ENCODE data around the gene IRF2. TPM values are rescaled to one million over a fixed set of nuclear protein-coding genes. Genes with fewer than 3 reads are reported as not detected.
A peak's percentile ranks its signal among the peaks of the same experiment; 100 is the strongest.

The IRF2 gene
- total RNA-seq, 1 donor from 2014 or later: 33.0 TPM

- ATAC-seq: peak; percentile 29
- DNase-seq: no peak
- intact Hi-C loops (cut with micrococcal nuclease): no loop called here
Measured at GRCh38 chr4:184417802-184418511, 56.4 kb downstream of the IRF2 start.

- peak; percentile 41 for ATAC-seq
- no peak for DNase-seq
- intact Hi-C loops (cut with micrococcal nuclease): no loop called here
Measured at GRCh38 chr4:184416913-184417734, 57.2 kb downstream of the IRF2 start.

DNA sequence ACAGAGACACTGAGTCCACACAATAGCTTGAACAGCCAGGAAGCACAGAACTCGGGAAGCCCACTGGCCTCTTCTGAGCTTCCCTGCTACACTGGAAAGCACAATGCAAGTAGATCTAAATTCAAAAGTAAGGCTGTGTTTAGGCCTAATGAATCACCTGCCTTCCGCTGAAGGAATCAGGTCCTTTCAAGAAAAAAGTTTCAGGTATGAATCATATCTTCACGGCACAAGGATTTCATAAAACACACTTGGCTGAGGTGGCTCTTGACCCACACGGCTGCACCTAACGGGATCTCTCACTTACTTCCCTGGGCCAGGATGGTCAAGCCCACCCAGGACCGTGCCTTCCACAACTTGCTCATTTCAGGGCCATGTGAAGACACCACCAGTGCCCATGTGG lies 59.3 kb downstream of the IRF2 start:
- DNase-seq (no peak), ATAC-seq (no peak)
- intact Hi-C loops (cut with micrococcal nuclease): no loop called here

GRCh38 chr4:184413261-184414046 lies 60.9 kb downstream of the IRF2 start:
- no peak for DNase-seq
- peak; percentile 68 for ATAC-seq
- intact Hi-C loops (cut with micrococcal nuclease): no loop called here

GRCh38 chr4:184410748-184411147 lies 63.6 kb downstream of the IRF2 start:
- DNase-seq: no peak
- intact Hi-C loops (cut with micrococcal nuclease): no loop called here
- ATAC-seq: no peak

GRCh38 chr4:184409911-184410692 lies 64.2 kb downstream of the IRF2 start:
- intact Hi-C loops (cut with micrococcal nuclease): no loop called here
- no peak for DNase-seq
- peak; percentile 52 for ATAC-seq

- intact Hi-C loops (cut with micrococcal nuclease): no loop called here
- DNase-seq: no peak
- ATAC-seq: no peak
Measured at GRCh38 chr4:184409502-184409901, 64.8 kb downstream of the IRF2 start.

GRCh38 chr4:184408684-184409081 lies 65.7 kb downstream of the IRF2 start:
- DNase-seq (peak; percentile 60), ATAC-seq (peak; percentile 31)
- intact Hi-C loops (cut with micrococcal nuclease): no loop called here

- no peak for ATAC-seq
- DNase-seq: no peak
- intact Hi-C loops (cut with micrococcal nuclease): no loop called here
Measured at GRCh38 chr4:184408021-184408683, 66.2 kb downstream of the IRF2 start.

DNA sequence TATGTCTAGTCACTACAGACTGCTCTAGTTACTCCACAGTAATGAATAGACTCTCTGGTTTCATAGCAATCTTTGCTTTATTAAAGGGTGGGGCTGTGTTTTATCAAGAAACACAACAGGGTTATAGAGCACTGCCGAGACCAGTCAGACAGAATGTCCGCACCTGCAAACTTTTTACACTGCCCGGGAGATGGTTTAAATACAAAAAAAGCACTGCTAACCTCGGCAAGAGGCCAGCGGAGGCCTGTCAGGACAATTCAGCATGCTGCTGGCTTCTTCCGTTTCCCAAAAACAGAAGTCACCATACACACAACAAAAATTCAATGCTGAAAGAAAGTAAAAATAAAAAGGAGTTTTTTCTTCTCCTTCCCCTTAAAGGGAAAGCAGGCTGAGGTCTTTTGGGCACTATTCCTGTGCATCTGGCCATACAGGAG lies 67.4 kb downstream of the IRF2 start:
- intact Hi-C loops (cut with micrococcal nuclease): no loop called here
- peak; percentile 37 for ATAC-seq
- DNase-seq: peak; percentile 65

- intact Hi-C loops (cut with micrococcal nuclease): no loop called here
- no peak for DNase-seq
- ATAC-seq: no peak
Measured at GRCh38 chr4:184404047-184404446, 70.3 kb downstream of the IRF2 start.

- ATAC-seq: no peak
- intact Hi-C loops (cut with micrococcal nuclease): no loop called here
- DNase-seq: no peak
Measured at GRCh38 chr4:184403384-184403781, 71.0 kb downstream of the IRF2 start.

GRCh38 chr4:184402740-184403383 lies 71.5 kb downstream of the IRF2 start:
- no peak for DNase-seq
- ATAC-seq: no peak
- intact Hi-C loops (cut with micrococcal nuclease): no loop called here

GRCh38 chr4:184402239-184402638 lies 72.1 kb downstream of the IRF2 start:
- DNase-seq: no peak
- intact Hi-C loops (cut with micrococcal nuclease): no loop called here
- ATAC-seq: no peak

- intact Hi-C loops (cut with micrococcal nuclease): no loop called here
- peak; percentile 30 for ATAC-seq
- DNase-seq: no peak
Measured at GRCh38 chr4:184401397-184402171, 72.8 kb downstream of the IRF2 start.

- DNase-seq (no peak), ATAC-seq (no peak)
- intact Hi-C loops (cut with micrococcal nuclease): no loop called here
Measured at GRCh38 chr4:184400891-184401290, 73.5 kb downstream of the IRF2 start.

GRCh38 chr4:184400375-184400870 lies 73.9 kb downstream of the IRF2 start:
- intact Hi-C loops (cut with micrococcal nuclease): no loop called here
- no peak for DNase-seq
- peak; percentile 44 for ATAC-seq
